K562 (cell line): ENCODE measurements around the gene SOCS3. TPM values are rescaled to one million over a fixed set of nuclear protein-coding genes. Genes with fewer than 3 reads are reported as not detected.

Experiments
- ATAC-seq: fragments of 200-7000 bp; cut with Tn5 transposase; 3 replicates; pipeline ENCODE4 v1.9.1; 2020; ENCODE audit warnings: moderate library complexity
- BruUV-seq: library from RNA; stranded (reverse); fragments of 400-500 nt; replicated peaks from 2 replicates; lab custom pipeline; 2021; lab: Mats Ljungman, UMichigan
- CTCF ChIA-PET: fragments of 300-600 bp; formaldehyde crosslinking; extraction: SDS; loops from one replicate; lab custom pipeline; 2021; ENCODE audit warnings: low intra/inter-chr PET ratio; lab: Yijun Ruan, JAX
- POLR2A ChIA-PET: fragments of 300-600, 350-650 bp; sonication (Branson Sonifier 250); formaldehyde crosslinking; extraction: SDS; loops from one replicate; lab custom pipeline; 2021; ENCODE audit warnings: antibody characterized with exemption, inconsistent platforms; lab: Yijun Ruan, JAX
- DNase-seq, 4 experiments: peaks; one replicate each; pipeline versions ENCODE4 v3.0.0 to v3.0.0-alpha.2; 2011 to 2018; ENCODE audit warnings: low spot score in 3 of 4, mixed read lengths in 3 of 4; ENCODE audit errors: extremely low read depth in 1 of 4
- FAIRE-seq: peaks from 2 replicates; lab custom pipeline; 2011; peaks lifted over from hg19 to GRCh38; lab: Jason Lieb, UNC
- H2AFZ ChIP-seq: 2 replicates; pipeline ENCODE4 v1.6.0; 2011; ENCODE audit warnings: low read depth, low read length, control low read depth, inconsistent platforms
- H3K27ac ChIP-seq: fragments of 200-600 bp; 3 replicates; pipeline ENCODE4 v1.8.0; 2011; ENCODE audit warnings: low read depth, mild to moderate bottlenecking, control low read depth, inconsistent platforms, low read length, moderate library complexity, mixed read lengths; ENCODE audit errors: extremely low read depth
- H3K27me3 ChIP-seq, 2 experiments: fragments of 300-600 bp in 1 of 2; 2 replicates in 1 of 2; 3 replicates in 1 of 2; pipeline versions ENCODE4 v1.6.0 to v1.8.0; 2011; ENCODE audit warnings: inconsistent platforms in 2 of 2, low read length in 2 of 2, mild to moderate bottlenecking in 1 of 2, mixed read lengths in 1 of 2, moderate library complexity in 1 of 2; ENCODE audit not compliant: control insufficient read depth in 2 of 2, insufficient read depth in 2 of 2
- H3K36me3 ChIP-seq: fragments of 300-600 bp; 3 replicates; pipeline ENCODE4 v1.8.0; 2011; ENCODE audit warnings: mild to moderate bottlenecking, low read length, inconsistent platforms; ENCODE audit not compliant: control insufficient read depth, insufficient read depth
- H3K4me1 ChIP-seq, 2 experiments: fragments of 200-600 bp in 1 of 2; replicated peaks in 1 of 2; 2 replicates in 1 of 2; 3 replicates in 1 of 2; pipeline versions ENCODE4 v1.5.1 to v1.8.0; 2011; ENCODE audit warnings: inconsistent platforms in 2 of 2, low read length in 2 of 2, mild to moderate bottlenecking in 1 of 2, mixed read lengths in 1 of 2, moderate library complexity in 1 of 2; ENCODE audit not compliant: control insufficient read depth in 2 of 2, insufficient read depth in 2 of 2
- H3K4me2 ChIP-seq: 2 replicates; pipeline ENCODE4 v1.6.1; 2011; ENCODE audit warnings: low read length, control low read depth, inconsistent platforms, mixed read lengths; ENCODE audit not compliant: insufficient read depth
- H3K4me3 ChIP-seq: fragments of 200-600 bp; sonication (generic), shearing (Covaris generic); 2 replicates; pipeline ENCODE4 v1.5.1; 2016; ENCODE audit warnings: control low read depth, inconsistent platforms
- H3K79me2 ChIP-seq: fragments of 200-600 bp; 3 replicates; pipeline ENCODE4 v1.8.0; 2011; ENCODE audit warnings: low read length, inconsistent platforms; ENCODE audit not compliant: control insufficient read depth, insufficient read depth
- H3K9ac ChIP-seq, 2 experiments: 2 replicates each; pipeline versions ENCODE4 v1.6.0 to v1.6.1; 2011; ENCODE audit warnings: low read depth in 2 of 2, low read length in 2 of 2, control low read depth in 1 of 2, inconsistent platforms in 1 of 2, mild to moderate bottlenecking in 1 of 2, mixed read lengths in 1 of 2; ENCODE audit not compliant: insufficient read depth in 1 of 2
- H3K9me1 ChIP-seq: one replicate; pipeline ENCODE4 v1.6.0; 2011; ENCODE audit warnings: inconsistent platforms, mild to moderate bottlenecking, low read length, moderate library complexity; ENCODE audit not compliant: control insufficient read depth, insufficient read depth
- H3K9me3 ChIP-seq: replicated peaks from 2 replicates; pipeline ENCODE4 v1.5.1; 2011; ENCODE audit warnings: low read depth, low read length, inconsistent platforms; ENCODE audit not compliant: control insufficient read depth, insufficient read depth
- H4K20me1 ChIP-seq: replicated peaks from 2 replicates; pipeline ENCODE4 v1.6.1; 2011; ENCODE audit warnings: low read length, inconsistent platforms, mixed read lengths; ENCODE audit not compliant: control insufficient read depth, insufficient read depth
- EWSR1 ChIP-seq: fragments of 450-650 bp; IDR thresholded peaks from 2 replicates; pipeline ENCODE4 v1.6.1; 2018; ENCODE audit warnings: borderline replicate concordance, mild to moderate bottlenecking, low read depth, moderate library complexity; ENCODE audit not compliant: partially characterized antibody
- MCM7 ChIP-seq, 2 experiments: fragments of 450-650 bp; IDR thresholded peaks; 2 replicates each; pipeline ENCODE4 v1.6.1; 2016 to 2018
- ZNF512 ChIP-seq: IDR thresholded peaks from 2 replicates; pipeline ENCODE4 v1.6.1; 2016; ENCODE audit warnings: missing genetic modification characterization, missing compliant biosample characterization
- WGBS: fragments of 100-300 bp; shearing (Covaris generic); methylation state at CpG from one replicate; pipeline ENCODE4 v1.1.6; 2016; ENCODE audit warnings: low coverage, mixed read lengths; ENCODE audit not compliant: insufficient coverage; ENCODE audit errors: missing lambda C conversion rate; 5-methylcytosine and 5-hydroxymethylcytosine counted together
- in situ Hi-C: fragments of 300-500 bp; cut with MboI; formaldehyde crosslinking; loops from 4 replicates; pipeline ENCODE4 v1.15.0; 2018; ENCODE audit warnings: inconsistent platforms, mixed read lengths
- intact Hi-C: fragments of 100-400 bp; cut with micrococcal nuclease; formaldehyde crosslinking; loops from 2 replicates; pipeline ENCODE4 v1.14.2; 2022
- polyA plus RNA-seq, 8 experiments: library from polyadenylated mRNA; depleted of rRNA in 4 of 8; stranded (reverse) in 5 of 8; unstranded in 3 of 8; fragments of >200 nt; fragmentation: Nextera tagmentation in 2 of 8; fragmentation: Illumina TruSeq in 1 of 8; extraction: Ambion mirVana in 2 of 8; extraction: Trizol in 1 of 8; gene quantifications; 2 replicates each; pipeline versions ENCODE4 v1.2.1 to v1.2.3, GENCODE V29; 2011 to 2014; ENCODE audit warnings: inconsistent platforms in 1 of 8, missing spikeins in 1 of 8
- total RNA-seq, 7 experiments: library from RNA; depleted of rRNA in 6 of 7; stranded (reverse); fragments of >200 nt in 6 of 7; fragmentation: Illumina TruSeq in 2 of 7; extraction: Trizol in 2 of 7; gene quantifications; 2 replicates each; pipeline versions ENCODE4 v1.2.1 to v1.2.3, GENCODE V29; 2011 to 2021; ENCODE audit warnings: low replicate concordance in 1 of 7

The SOCS3 gene
- total and polyA plus RNA-seq, 9 of the 15 experiments (the other 6 are each of a cell fraction or from before 2014, with no cell fraction given): 0.56 to 38.9 (median 13.7) TPM

- TF ChIP-seq MCM7 (IDR thresholded peaks at IDR 0.05): no peak
- no peak for TF ChIP-seq EWSR1
- TF ChIP-seq ZNF512 (tag): peak; percentile 70
- BruUV-seq: no TSS peak
- H3K36me3 ChIP-seq: peaks cover 18% of the 10 kb centered on the region
- no peak overlapping the region for H3K27ac ChIP-seq
- H3K4me2 ChIP-seq: no peak overlapping the region
- FAIRE-seq (no peak), DNase-seq (no peak), ATAC-seq (no peak)
- intact Hi-C loops: loop anchor here (2.0 kb wide), 1 partner anchor 53 kb away; no protein-coding TSS in a partner anchor
- WGBS: 53% methylated on average over 1 of the region's 5 CpGs
- peaks cover 39% of the 10 kb centered on the region for H4K20me1 ChIP-seq
- H3K9ac ChIP-seq: no peak overlapping the region
- H3K27me3 ChIP-seq: peaks cover 2 to 13% of the 10 kb centered on the region in 2 experiments; a peak in 2 of 5 replicates
- H3K4me3 ChIP-seq: no peak overlapping the region
- in situ Hi-C loops: no loop called here
- ChIA-PET POLR2A (interaction anchor here (2.4 kb wide), 1 partner anchor 11 kb away, joined by 8 read pairs; no protein-coding TSS in a partner anchor), CTCF (interaction anchor here (2.1 kb wide), 1 partner anchor 73 kb away, joined by 12 read pairs; no protein-coding TSS in a partner anchor)
- H3K79me2 ChIP-seq: peaks cover 31% of the 10 kb centered on the region
- no peak overlapping the region for H2AFZ ChIP-seq
- H3K4me1 ChIP-seq: peaks cover 26 to 55% of the 10 kb centered on the region in 2 experiments
- no peaks in the 10 kb centered on the region for H3K9me3 ChIP-seq
- peaks cover 17% of the 10 kb centered on the region for H3K9me1 ChIP-seq
Observed at GRCh38 chr17:78362232-78362631, 2.4 kb upstream of the SOCS3 start.
